ENCODE results near the gene NXNL1. TPM values are rescaled to one million over a fixed set of nuclear protein-coding genes. Genes with fewer than 3 reads are reported as not detected.
A peak's percentile ranks its signal among the peaks of the same experiment; 100 is the strongest.

NXNL1 gene
- total and polyA plus RNA-seq, 9 of the 15 experiments (the other 6 are each of a cell fraction or from before 2014, with no cell fraction given): not detected

DNA sequence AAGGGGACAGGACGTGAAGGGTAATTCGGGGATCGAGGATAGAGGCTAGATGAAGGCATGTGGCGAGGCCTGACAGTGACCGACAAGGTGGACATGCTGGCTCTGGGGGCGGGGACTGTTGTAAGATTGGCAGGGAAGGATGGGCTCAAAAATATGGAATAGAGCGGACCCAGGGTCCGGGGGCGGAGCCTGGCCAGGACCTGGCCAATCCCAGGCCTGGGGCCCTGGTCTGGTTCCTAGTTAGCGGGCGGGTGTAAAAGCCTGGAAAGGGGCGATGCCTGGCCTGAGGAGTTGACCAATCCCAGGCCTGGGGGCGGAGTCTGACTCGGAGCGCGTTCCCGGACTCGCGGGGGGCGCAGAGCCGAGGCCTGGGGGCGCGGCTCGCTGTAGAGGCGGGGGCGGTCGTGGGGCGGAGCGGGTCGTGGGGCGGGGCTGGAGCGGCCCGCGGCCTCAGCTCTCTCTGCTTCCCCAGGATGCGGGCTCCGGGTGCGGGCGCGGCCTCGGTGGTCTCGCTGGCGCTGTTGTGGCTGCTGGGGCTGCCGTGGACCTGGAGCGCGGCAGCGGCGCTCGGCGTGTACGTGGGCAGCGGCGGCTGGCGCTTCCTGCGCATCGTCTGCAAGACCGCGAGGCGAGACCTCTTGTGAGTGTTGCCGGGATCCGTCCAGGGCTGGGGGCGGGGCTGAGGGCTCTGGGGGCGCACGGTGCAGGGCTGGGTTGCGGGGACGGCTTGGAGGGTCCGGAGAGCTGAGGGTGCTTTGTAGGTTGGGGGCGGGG, 9.5 kb upstream of the NXNL1 start, which contains the start of gene SLC27A1 (continued):
- TF ChIP-seq TCF7 (IDR thresholded peaks at IDR 0.05; ENCODE audit: borderline replicate concordance) (no peak), ZBED1 (IDR thresholded peaks at IDR 0.05) (no peak), ZNF830 (CRISPR knock-in tag; IDR thresholded peaks at IDR 0.05) (no peak), SMARCE1 (IDR thresholded peaks at IDR 0.05) (no peak), EP300 (IDR thresholded peaks at IDR 0.05; ENCODE audit: low read length) (no peak), ZNF217 (CRISPR knock-in tag; IDR thresholded peaks at IDR 0.05) (no peak), SP1 (CRISPR knock-in tag; IDR thresholded peaks at IDR 0.05) (peak; percentile 63), MTA3 (IDR thresholded peaks at IDR 0.05; ENCODE audit: borderline replicate concordance) (no peak), KDM4B (IDR thresholded peaks at IDR 0.05; ENCODE audit: borderline replicate concordance in 2 of 2, low read depth in 1 of 2) (no peak), IRF2 (CRISPR knock-in tag; IDR thresholded peaks at IDR 0.05) (no peak), TAF7 (tag; IDR thresholded peaks at IDR 0.05) (no peak), GATAD2B (IDR thresholded peaks at IDR 0.05; ENCODE audit: borderline replicate concordance) (no peak), NELFE (IDR thresholded peaks at IDR 0.05; ENCODE audit: insufficient read depth, insufficient read length) (no peak), NCOA4 (IDR thresholded peaks at IDR 0.05; ENCODE audit: partially characterized antibody) (no peak), RBM17 (IDR thresholded peaks at IDR 0.05; ENCODE audit: borderline replicate concordance, low read depth, low read length) (no peak), RFX5 (IDR thresholded peaks at IDR 0.05; ENCODE audit: low read depth, low read length) (no peak), ZC3H8 (IDR thresholded peaks at IDR 0.05) (no peak)
- TF ChIP-seq, protein P1, sequence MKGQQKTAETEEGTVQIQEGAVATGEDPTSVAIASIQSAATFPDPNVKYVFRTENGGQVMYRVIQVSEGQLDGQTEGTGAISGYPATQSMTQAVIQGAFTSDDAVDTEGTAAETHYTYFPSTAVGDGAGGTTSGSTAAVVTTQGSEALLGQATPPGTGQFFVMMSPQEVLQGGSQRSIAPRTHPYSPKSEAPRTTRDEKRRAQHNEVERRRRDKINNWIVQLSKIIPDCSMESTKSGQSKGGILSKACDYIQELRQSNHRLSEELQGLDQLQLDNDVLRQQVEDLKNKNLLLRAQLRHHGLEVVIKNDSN (CRISPR knock-in tag; IDR thresholded peaks at IDR 0.05): no peak
- TF ChIP-seq, protein P2, sequence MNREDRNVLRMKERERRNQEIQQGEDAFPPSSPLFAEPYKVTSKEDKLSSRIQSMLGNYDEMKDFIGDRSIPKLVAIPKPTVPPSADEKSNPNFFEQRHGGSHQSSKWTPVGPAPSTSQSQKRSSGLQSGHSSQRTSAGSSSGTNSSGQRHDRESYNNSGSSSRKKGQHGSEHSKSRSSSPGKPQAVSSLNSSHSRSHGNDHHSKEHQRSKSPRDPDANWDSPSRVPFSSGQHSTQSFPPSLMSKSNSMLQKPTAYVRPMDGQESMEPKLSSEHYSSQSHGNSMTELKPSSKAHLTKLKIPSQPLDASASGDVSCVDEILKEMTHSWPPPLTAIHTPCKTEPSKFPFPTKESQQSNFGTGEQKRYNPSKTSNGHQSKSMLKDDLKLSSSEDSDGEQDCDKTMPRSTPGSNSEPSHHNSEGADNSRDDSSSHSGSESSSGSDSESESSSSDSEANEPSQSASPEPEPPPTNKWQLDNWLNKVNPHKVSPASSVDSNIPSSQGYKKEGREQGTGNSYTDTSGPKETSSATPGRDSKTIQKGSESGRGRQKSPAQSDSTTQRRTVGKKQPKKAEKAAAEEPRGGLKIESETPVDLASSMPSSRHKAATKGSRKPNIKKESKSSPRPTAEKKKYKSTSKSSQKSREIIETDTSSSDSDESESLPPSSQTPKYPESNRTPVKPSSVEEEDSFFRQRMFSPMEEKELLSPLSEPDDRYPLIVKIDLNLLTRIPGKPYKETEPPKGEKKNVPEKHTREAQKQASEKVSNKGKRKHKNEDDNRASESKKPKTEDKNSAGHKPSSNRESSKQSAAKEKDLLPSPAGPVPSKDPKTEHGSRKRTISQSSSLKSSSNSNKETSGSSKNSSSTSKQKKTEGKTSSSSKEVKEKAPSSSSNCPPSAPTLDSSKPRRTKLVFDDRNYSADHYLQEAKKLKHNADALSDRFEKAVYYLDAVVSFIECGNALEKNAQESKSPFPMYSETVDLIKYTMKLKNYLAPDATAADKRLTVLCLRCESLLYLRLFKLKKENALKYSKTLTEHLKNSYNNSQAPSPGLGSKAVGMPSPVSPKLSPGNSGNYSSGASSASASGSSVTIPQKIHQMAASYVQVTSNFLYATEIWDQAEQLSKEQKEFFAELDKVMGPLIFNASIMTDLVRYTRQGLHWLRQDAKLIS (CRISPR knock-in tag; IDR thresholded peaks at IDR 0.05): no peak
- TF ChIP-seq, protein P3, sequence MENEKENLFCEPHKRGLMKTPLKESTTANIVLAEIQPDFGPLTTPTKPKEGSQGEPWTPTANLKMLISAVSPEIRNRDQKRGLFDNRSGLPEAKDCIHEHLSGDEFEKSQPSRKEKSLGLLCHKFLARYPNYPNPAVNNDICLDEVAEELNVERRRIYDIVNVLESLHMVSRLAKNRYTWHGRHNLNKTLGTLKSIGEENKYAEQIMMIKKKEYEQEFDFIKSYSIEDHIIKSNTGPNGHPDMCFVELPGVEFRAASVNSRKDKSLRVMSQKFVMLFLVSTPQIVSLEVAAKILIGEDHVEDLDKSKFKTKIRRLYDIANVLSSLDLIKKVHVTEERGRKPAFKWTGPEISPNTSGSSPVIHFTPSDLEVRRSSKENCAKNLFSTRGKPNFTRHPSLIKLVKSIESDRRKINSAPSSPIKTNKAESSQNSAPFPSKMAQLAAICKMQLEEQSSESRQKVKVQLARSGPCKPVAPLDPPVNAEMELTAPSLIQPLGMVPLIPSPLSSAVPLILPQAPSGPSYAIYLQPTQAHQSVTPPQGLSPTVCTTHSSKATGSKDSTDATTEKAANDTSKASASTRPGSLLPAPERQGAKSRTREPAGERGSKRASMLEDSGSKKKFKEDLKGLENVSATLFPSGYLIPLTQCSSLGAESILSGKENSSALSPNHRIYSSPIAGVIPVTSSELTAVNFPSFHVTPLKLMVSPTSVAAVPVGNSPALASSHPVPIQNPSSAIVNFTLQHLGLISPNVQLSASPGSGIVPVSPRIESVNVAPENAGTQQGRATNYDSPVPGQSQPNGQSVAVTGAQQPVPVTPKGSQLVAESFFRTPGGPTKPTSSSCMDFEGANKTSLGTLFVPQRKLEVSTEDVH (IDR thresholded peaks at IDR 0.05; ENCODE audit: low read depth, partially characterized antibody): no peak
- TF ChIP-seq, protein P4, sequence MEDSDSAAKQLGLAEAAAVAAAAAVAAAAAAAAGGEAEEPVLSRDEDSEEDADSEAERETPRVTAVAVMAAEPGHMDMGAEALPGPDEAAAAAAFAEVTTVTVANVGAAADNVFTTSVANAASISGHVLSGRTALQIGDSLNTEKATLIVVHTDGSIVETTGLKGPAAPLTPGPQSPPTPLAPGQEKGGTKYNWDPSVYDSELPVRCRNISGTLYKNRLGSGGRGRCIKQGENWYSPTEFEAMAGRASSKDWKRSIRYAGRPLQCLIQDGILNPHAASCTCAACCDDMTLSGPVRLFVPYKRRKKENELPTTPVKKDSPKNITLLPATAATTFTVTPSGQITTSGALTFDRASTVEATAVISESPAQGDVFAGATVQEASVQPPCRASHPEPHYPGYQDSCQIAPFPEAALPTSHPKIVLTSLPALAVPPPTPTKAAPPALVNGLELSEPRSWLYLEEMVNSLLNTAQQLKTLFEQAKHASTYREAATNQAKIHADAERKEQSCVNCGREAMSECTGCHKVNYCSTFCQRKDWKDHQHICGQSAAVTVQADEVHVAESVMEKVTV (CRISPR knock-in tag; IDR thresholded peaks at IDR 0.05): no peak
